ENCODE measurements around the gene TEDC2.

GRCh38 chr16:2481676-2482075 lies 21.8 kb downstream of the TEDC2 start:
- no peak for TF ChIP-seq CTCF (IDR thresholded peaks at IDR 0.05)
- no peak for TF ChIP-seq ZFX (IDR thresholded peaks at IDR 0.05; ENCODE audit: borderline replicate concordance)

Data from 22Rv1 (cell line).